ENCODE data around the gene HBEGF.

DNA sequence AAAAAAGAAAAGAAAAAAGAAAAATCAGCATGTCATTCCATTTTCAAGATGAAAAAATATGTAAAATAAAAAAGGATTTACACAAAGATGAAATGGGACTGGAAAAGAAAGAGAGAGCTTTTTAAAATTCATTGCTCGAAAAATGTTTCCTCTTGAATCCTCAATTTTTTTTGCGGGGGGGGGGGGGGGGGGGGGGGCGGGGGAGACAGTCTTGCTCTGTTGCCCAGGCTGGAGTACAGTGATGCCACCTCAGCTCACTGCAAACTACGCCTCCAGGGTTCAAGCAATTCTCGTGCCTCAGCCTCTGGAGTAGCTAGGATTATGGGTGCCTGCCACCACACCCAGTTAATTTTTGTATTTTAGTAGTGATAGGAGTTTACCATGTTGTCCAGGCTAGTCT lies 60.0 kb downstream of the HBEGF start:
- no peak for TF ChIP-seq POLR2AphosphoS5 (IDR thresholded peaks at IDR 0.05)
- TF ChIP-seq CTCF (IDR thresholded peaks at IDR 0.05): no peak
